NCI-H2227 treated with DMSO at 0.1 percent for 48 hours (cell line): Measurements from ENCODE around the gene HIF1AN.

Experiments used
- DNase-seq: peaks from one replicate; lab custom pipeline; 2025; lab: John Stamatoyannopoulos, UW

HIF1AN gene

DNA sequence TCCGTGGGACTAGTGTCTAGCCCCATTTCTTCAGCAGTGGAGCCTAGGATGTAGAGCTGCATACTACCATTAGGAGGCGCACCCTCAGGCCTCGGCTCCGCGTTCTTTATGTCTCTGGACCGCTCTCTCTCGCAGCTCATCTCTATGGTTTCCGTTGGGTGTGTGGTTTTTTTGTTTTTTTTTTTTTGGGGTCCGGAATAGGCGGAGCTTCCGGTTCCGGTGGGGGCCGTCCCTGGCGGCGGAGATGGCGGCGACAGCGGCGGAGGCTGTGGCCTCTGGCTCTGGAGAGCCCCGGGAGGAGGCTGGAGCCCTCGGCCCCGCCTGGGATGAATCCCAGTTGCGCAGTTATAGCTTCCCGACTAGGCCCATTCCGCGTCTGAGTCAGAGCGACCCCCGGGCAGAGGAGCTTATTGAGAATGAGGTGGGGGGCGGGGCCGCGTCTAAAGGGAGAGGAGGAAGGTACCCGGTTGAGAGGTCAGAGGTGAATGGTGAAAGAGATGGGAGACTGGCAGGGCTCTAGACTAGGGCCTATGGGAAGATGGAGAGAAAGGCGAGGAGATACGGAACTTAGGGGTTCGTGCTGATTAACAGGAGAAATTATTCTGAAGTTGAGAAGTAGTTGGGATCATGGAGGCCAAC is at the start of gene HIF1AN:
HIF1AN (plus strand) TSS at position 229 of the 639 bp plus-strand sequence; CDS start at position 245, 16 bp downstream.
- DNase-seq, result peak; percentile 82

DNA sequence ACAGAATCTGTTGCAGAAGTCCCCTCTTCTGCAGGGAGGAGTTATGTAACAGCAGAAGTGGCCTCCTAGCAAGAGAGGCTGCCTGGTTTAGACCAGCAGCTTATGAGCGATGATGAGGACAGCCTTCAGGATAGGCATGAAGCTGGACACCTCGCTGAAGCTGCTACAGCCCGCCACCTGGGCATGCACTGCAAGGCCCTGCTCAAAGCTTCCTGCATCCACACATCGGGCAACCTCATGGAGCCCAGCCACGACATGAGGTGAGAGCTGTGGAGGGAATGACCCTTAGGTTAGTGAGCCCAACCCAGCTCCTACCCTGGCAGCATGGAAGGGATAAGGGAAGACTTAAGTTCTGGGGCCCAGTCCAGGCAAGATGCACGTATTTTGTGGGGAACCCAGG is 48.2 kb upstream of the HIF1AN start:
- DNase-seq, result no peak

DNA sequence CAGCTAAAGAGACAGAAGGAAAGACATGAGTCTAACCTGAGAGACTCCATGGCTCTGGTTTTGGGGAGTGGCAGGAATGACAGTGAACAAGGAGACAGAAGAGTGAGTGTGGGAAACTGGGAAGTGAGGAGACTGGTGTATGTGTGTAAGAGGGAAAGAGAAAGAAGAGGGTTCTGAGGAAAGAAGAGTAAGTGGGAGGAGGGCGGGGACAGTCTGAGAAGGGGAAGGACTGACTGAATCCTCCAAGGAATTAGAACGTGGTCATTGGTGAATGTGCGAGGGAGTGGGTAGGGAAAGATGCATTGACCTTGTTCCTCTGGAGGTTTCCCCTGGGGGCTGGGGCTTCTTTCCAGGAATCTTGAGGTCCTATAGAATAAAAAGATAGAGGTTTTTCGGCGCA is 46.3 kb upstream of the HIF1AN start:
- no peak for DNase-seq

DNA sequence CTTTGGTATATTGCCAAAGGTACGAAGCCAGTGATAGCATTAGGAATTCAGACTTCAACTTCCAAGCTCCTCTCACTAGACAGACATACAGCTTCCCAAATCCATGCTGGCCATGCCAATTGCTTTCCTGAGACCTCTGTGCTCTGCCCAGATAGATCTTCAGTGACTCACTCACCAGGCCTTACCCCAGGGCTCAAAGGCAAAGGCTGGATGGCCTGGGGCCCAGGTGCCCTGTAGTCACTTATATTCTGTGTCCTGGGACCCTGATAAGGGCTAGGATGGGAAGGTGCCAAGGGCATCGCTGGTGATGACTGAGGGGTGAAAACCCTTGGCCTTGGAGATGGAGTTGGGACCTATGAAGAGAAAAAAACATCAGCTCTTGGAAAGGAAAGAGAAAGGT is 45.2 kb upstream of the HIF1AN start:
- no peak for DNase-seq

DNA sequence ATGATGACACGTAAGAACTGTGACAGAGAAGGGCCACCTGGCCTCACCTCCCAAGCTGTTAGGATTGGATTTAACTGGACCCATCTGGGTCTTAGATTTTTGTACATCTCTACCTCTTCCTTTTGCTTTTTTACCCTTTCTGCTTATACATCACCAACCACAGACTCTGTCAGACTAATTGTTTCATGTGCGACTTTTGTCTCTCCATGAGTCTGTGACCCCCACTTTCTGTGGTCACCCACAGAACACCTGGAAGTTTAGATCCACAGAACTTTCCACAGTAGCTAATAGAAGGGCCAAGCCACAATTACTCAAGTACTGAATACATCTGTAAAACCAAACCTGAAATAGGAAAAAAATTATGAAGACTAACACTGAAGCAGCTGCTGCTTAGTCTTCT is 39.2 kb upstream of the HIF1AN start:
- DNase-seq, result no peak

DNA sequence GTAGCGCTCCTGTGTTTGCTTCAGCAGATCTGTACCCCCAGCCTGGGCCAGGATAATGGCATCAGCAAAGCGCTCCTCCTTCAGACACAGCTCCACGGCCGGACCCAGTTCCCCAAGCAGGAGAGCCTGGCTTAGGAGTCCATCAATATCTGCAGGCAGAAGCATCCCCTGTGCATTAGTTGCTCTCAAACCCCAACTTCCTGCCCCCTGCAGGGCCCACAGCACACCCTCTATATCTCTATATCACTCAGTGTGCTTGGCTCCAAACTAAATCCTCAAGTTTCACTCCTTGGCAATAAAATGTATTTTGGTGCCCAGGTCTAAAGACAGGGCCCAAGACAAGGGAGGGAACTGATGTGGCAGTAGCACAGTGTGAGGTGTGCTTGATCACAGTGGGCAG is 37.7 kb upstream of the HIF1AN start:
- DNase-seq, result no peak

DNA sequence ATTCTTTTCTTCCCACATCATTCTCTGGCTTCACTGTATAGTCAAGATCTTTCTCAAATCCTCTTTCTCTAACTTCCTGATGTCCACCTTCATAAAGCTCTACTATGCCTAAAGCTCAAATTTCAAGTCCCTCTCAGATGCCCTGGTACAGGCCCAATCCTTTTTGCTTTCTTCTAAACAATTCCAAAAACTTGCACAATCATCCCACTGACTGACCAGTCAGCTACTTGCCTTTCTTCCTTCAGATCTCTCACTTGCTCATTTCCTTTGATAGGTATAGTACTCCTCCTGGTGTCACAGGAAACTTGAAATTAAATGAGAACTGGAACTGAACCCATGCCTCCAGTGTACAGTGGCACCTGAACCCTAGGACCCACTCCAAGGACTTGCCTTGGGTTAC is 34.3 kb upstream of the HIF1AN start:
- DNase-seq, result no peak

DNA sequence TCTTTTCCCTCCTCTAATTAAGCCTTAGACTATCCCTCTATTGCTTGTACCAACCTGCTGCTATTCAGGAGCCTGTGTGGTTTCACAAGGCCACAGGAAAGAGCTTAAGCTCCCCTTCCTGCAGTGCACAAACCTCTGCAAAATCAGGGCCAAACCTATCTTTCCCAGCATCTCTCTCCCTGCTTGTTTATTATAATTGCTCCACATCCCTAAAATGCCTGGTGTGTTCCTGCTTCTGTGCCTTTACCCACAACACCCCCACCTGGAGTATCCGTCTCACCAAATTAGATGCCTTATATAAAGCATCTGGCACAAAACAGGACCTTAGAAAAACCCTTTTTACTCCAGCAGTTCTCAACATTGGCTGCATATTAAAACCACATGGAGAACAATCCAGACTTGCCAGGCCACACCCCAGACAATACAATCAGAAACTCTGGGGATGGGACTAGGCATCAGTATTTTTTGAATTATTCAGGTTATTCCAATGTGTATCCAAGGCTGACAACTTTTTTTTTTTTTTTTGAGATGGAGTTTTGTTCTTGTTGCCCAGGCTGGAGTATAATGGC is 32.7 kb upstream of the HIF1AN start:
- DNase-seq, result no peak

DNA sequence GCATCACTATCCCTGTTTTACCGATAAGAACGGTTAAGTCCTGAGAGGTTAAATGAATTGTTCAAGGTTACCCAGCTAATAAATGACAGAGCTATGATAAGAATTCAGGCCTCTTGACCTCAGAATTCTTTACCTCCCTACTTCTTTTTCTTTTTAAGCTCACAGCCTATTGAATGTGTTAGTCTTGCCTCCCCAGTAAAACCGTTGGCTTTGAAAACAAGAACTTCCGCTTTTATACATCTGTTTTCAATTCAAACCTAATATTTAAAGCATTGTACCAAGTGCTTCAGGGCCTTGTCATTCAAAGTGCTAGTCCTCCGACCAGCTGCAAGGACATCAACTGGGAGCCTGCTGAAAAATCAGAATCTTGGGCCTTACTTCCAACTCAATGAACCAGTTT is 31.6 kb upstream of the HIF1AN start:
- DNase-seq, result no peak

DNA sequence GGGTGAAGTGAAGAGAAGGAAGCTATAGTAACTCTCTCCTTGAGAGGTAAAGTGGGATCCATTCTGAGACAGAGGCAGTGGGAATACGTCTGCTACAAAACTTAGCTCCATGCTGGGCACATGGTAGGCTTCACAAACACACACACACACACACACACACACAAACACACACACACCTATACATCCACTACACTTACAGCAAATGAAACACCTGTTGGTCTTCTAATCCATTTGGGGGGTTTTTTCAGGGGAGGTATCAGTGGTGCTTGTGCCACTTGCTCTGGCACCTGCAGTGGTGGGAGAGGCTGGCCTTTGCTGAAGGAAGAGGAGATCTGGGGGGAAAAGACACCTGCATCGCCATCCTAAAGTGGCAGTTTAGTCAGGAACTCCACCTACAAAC is 30.6 kb upstream of the HIF1AN start:
- no peak for DNase-seq

DNA sequence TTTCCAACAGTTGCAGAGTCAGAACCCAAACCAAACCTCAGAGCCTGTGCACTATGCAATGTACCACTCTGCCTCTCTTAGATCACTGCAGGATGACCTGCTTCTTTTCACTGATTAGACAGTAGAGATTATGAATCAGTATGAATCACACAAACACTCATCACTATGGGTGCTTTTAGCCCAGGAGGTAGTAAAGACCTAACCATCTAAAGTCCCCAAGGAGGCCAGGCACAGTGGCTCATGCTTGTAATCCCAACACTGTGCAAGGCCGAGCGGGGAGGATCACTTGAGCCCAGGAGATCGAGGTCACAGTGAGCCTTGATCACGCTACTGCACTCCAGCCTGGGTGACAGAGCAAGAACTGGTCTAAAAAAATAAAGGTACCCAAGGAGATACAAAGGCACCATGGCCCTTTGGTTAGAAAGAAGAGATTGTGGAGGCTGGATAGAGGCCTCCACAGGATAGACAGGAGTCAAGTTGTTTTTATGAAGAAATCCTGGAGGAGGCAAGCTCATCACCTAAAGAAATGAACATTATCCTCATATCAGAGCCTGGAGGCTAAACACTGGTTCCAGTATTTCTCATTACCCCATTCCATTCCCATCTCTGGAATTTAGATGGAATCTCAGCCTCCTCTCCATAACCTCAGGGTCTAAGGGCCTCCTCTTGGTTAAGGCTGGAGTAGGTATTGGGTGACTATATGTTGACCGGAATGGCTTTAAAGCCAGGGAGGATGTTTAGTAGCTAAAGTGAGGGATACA is 29.0 kb upstream of the HIF1AN start:
- no peak for DNase-seq

DNA sequence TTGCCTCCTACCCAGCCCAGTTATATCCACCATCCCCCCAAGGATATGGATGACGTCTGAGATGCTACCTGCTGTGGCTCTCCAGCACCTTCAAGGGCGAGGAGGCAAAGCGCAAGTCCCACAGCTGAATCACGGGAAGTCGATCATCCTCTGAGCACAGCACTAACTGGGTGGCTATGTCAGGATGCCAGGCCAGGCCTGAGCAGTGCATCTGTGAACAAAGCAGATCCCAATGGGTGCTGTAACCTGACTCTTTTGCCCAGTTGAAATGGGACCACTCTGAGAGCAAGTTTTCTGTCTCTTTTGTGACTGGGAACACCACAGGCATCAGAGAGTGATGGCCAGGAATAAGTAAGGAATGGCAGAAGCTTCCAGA is 28.4 kb upstream of the HIF1AN start:
- DNase-seq, result no peak

DNA sequence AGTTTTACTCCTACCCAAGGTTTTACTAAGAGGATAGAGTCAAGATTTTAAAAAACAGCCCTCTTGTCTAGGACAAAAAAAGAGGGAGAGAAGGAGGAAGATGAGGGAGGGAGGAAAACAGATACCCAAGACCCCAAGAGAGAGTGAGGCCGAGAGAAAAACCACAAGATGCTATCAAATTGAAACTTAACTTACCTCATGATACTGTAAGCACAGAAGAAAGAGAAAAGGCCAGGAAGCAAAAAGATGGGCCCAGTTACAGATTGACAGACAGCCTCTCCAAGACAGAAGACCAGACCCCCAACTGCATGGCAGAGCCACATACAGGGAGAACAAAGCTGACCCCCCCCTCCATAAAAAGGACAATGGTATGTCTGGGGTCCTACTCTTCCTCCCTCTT is 27.5 kb upstream of the HIF1AN start:
- no peak for DNase-seq

DNA sequence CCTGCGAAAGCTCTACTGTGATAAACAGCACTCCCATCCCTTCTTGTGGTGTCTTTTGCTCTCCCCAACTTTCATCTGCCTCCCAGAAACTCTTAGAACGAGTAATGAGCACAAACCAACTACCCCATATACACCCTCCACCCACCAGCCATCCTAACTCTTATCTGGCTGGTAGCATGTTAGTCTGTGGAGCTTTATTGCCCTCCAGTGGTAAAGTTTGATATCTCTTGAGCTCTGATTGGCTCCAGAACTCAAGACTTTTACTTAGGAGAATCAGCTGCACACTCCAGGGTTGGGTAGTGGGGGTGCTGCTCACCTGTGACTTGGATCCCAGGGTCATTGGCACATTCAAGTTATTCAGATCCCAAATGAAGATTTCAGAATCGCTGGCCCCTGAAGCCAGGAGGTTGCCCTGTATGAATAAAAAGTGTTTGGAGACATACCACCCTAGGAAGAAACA is 27.0 kb upstream of the HIF1AN start:
- DNase-seq, result no peak

DNA sequence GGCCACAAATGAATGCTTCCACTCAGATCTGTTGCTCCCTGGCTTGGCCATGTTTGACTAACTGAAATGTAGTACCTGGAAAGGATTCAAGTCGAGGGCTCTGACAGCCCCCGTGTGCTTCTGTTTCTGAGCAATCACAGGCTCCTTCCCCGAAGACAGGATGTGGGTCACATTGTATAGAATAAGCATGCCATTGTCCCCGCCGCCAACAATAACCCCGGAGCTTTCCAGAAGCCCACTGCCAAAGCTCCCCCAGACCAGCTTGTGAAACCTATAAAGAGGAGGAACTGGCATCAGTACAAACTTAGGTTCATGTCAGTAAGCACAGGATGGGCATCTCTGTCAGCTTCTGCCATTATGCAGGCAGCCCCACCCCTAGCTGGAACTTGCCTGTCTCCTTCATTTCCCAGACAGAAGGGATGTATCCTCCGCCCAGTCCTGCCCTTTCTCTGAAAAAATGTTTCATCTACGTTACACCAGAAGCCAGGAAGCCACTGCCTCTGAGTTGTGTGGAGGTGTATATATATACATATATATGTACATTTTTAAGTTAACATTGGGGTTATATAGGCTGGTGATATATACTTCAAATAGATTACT is 26.4 kb upstream of the HIF1AN start:
- no peak for DNase-seq

DNA sequence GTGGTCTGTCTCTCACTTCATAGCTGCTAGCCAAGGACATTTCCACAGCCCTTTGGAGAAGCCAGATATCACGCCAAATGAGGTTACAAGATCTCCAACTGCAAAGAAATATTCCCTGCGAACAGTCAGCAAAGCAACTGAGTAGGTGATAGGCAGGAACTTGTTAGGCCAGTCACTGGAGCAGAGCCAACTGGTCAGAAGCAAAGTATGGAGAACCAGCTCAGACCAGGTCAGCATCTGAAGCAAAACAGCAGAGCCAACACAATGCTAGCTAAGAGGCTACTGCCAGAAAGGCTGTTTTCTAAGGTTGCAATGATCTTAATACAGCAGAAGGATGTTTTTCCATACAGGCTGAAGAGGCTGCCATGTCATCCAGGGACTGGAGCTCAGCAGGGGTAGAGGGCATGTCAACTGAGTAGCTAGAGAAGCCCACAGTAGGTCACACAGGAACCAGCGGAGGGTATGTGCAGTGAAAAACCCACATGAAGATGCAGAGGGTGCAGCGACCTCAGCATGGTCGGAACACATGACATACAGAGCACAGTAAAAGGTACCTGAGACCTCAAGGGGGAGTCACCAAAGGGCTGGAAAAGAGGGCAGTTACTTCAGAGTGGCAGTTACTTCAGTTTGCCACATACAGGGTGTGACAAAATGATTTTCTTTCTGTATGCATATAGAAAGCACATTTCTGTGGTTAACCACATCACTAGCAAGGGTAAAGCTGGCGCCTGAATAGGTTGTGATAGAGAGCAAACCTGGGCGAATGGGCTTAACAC is 25.0 kb upstream of the HIF1AN start:
- no peak for DNase-seq

DNA sequence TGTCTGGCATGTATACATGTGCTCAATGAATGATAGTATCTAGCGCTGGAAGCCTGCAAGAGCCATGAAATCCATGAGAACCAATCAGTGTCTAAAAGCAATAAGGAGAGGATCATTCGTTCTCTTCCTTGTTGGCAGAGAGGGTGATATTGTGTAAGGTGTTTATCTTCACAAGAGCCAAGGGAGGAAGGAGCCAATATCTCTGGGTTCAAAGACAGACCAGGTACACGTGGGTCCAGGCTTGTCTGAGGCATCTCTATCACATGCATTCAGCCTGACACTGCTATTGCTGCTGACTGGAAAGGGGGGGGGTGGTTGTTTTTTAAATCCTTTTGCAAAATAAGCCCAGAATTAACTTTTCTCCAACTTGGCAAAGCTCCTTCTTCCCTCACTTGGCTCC is 20.1 kb upstream of the HIF1AN start:
- no peak for DNase-seq

DNA sequence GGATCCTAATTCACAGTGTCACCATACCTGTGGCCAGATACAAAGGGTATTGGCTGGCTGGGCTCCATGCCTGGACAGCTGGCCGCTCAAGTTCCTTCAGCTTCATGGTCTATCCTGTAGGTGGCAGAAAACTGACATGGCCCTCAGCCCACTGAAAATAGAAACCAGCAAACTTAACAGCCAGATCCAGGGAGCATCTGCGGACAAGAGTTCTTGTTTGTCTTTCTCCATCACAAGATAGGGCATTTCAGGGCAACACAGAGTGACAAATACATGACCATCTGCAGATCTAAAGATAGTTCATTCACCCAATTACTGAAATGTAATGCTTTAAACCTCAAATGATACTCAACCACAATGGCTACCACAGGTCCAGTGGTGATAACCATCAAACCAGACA is 18.9 kb upstream of the HIF1AN start:
- DNase-seq, result no peak

DNA sequence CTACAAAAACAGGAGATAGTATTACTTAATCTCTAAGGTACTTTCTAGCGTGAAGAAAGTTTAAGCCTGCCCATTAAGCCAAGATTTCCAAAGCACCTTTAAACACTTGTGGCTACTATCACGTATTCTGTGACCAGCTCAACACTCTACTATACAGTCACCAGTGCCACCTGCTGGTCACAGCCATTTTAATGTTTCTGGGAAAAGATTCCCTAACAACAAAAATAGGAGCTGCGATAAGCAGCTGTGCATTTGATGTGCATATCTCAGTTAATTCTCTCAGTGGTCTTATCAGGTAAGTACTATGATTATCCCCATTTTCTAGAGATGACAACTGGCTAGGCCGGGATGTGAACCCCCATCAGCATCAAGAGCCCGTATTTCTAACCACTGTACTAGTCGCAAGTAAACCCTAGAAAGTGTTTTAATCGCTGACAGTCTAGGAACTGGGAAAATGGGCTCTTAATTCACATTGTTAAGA is 16.9 kb upstream of the HIF1AN start:
- DNase-seq, result peak; percentile 59

DNA sequence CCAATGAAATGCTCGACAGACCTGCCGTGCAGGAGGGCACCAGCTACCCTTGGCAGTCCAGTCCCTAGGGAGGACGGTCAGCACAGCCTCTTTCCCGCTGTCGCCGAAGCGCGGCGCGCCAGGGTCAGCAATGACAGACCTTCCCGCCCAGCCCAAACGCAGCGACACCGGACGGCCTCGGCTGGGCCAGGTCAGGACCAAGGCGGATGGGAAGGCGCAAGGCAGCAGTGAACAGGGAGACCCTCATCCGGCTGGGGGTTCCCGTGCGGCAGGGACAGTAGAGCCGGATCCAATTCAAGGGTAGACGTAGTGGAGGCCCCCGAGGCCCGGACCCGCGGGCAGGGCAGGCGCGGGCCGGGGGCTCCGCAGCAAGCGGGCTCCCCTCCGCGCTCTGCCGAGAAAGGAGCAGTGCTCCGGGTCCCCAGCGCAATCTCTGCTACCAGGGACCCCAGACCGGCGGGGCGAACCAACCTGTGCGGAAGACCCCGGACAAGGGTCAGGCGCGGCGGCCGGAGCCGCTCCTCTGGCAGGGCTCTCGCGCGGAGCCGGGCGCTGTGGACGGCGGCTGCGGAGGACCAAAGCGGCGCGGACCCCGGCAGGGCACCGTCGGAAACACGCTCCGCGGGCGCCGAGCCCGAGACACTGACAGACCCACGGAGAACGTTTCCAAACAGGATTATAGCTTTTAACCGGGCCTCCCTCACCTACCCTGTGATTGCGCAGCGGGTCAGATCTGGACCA is 16.3 kb upstream of the HIF1AN start, which contains the start of gene SEC31B:
SEC31B (minus strand) TSS at position 551 of the 741 bp plus-strand sequence. CDS start 2,909 bp downstream, outside the sequence.
- no peak for DNase-seq

DNA sequence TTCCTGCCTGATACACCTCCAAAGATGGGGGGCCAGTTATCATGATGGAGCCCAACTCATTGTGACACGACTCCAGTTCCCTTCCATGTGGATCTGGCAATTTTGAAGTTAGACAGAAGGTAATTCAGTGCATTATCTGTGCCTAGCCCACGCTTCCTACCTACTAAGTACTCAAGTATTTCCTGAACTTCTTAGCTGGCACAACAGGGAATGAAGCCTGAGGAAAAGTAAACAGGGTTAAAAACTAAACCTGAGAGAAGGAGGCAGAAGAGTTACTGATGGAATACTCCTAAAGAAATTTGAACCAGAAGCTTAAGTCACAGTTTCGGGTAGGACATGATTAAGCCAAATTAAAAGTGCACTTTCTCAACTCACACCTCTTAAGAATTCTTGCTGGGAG is 14.9 kb upstream of the HIF1AN start:
- no peak for DNase-seq
